Medulla oblongata (tissue), 1 donor: Measurements from ENCODE around the gene MMP3.
"Not testable (repeated sequence)": the region's sequence is repeated elsewhere in the genome, so short reads cannot be mapped to it uniquely, and the experiment has no call there.

Source experiments
- DNase-seq: peaks from one replicate; pipeline ENCODE4 v3.0.0-alpha.2; 2015; ENCODE audit errors: extremely low spot score

MMP3 gene

DNA sequence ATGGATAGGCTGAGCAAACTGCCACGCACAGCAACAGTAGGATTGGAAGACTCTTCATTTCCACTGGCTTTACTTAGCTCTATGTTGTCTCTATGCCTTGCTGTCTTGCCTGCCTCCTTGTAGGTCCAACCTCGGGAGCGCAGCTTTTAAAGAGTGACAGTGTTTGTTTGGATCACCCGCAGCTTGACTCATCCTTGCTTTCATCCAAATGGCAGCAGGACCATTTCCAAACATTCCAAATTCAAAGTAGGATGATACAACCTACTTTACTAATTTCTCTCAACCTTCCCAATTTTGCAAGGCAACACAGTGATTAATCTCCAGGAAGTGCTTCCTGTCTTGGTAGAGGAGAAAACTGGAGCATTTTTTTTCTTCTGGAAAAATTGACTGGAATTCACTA, at the start of gene MMP3:
Gene MMP3, minus strand, starts transcription at position 121 of the 400 bp plus-strand sequence. Its CDS starts 63 bp downstream, at position 58.
- no peak for DNase-seq

DNA sequence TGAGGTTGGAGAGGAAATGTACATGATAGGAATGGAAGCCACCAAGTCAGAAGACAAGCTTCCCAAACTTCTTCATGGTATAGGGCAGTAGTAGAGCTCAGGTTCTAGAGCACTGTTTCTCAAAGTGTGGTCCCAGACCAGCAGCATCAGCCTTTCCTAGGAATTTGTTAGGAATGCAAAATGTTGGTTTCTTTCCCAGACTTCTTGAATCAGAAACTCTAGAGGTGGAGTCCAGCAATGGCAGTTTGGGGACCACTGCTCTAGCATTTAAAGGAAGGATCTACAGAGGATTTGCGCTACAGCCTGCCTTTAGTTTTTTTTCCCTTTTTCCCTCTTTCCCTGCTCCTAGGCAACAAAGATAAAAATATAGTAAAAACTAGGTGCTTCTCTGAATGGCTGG, 48.3 kb upstream of the MMP3 start:
- DNase-seq = no peak

DNA sequence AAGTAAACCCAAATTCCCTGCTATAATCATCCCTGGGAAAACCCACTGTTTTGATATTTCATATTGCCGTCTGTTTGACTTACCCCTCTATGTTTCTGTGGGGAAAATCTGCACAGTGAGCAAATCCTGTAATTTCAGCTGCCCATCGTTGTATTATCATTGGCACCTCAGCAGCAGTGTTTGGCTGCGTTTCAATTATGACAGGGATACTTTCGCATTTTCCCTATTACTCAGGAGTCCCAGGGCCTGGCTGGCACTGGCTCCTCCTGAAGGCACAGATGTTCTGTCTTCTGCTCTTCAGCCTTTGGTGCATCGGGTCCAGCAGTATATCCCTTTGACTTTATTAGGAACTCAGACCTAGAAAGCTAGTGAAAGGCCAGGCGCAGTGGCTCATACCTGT, 43.6 kb upstream of the MMP3 start:
- no peak for DNase-seq

DNA sequence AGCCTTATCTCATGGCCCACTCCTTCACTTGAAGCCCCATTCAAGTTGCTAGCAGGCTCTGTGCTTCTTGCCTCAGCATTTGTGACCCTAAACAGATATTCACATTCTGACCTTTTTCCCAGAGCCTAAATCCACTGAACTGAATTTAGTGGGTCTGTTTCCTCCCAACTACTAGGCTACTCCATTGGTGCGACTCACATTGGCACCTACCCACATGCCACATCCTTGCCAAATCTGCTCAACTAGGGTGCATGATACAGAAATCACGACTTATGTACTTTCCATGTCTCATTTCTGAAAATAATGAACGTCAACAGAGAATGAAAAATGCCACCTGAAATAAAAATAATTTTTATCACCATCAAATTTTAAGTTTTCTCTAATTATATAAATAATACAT, 39.7 kb upstream of the MMP3 start:
- DNase-seq = no peak

DNA sequence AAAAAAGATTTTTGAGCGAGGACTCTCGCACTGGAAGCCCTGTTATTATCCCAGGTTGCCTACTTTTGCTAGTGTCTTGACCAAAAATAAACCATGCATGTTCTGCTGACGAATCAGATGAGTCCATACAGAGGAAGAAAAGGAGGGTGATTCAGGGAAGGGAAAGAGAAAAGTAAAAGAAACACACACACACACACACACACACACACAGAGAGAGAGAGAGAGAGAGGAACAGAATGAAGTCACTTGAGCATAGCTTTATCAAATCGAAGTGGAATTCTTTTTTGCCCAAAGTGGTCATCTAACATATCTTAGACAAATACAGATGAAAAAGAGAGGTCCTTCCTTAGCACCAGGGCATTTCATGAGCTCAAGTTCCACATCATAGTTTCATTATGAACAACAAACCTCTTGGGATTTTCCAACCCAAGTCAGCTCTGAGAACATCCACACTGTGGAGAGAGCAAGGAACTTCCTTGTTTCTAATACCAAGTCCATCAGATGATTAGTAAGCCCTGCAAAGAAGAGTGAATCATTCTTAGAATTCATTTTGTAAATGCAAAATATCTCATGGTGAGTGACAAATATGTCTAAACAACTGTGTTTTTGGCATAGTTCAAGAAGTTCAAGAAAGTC, 39.1 kb upstream of the MMP3 start:
- peak; percentile 74 for DNase-seq

DNA sequence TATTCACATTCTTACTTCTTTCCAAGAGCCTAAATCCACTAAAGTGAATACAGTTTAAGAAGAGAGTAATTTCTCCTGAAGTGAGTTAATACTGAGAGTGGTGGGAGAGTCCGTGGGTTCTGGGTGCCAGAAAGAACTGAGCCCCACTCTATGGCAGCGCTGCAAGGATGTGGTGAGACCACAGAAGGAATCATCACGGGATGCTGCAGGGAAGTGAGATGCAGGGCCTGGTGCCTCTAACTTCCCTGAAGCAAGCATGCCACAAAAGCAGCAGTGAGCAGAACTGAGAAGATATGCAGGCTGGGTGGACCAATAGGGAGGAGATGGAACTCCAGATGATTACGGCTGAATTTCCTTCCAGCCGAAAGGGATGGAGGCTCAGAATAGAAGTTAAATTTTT, 36.4 kb upstream of the MMP3 start:
- DNase-seq = peak; percentile 38

DNA sequence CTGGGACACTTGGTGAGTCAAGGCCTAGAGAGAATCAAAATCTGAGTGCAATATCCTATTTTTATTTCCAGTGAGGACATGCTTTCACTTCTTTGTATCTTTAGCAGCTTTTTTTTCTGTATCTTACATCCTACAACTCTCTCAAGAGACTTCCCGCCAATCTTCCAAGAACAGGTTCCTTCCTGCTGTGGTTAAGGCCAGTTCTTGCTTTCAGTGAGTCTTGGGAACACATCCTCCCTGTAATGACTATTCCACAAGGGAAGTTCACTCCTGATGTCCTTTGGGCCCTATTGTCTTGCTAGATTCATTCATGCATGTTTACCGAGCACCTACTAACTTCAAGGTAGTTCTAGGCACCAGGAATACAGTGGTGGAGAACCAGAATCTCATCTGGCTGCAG, 35.2 kb upstream of the MMP3 start:
- no peak for DNase-seq

DNA sequence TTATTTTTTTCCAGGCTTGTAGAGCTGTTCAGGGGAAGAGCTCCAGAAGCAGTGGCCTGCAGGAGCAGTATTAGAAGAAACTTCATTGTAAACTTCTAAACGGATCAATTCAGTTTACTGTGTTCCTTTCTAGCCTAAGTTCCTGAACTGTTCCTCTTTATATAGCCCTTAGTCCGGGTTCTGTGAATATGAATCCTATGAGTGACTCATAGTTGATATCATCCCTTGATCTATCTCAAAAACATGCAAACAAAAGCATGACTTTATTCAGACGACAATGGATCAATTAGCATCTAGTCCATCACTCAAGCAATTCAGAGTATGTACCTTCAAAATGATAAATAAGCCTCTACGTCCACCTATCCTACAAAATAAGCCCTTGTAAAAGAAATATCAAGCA, 31.4 kb upstream of the MMP3 start, which contains the start of gene MMP12:
Gene MMP12, minus strand, starts transcription at position 131 of the 400 bp plus-strand sequence. Its CDS starts 45 bp downstream, at position 86.
- DNase-seq = no peak

DNA sequence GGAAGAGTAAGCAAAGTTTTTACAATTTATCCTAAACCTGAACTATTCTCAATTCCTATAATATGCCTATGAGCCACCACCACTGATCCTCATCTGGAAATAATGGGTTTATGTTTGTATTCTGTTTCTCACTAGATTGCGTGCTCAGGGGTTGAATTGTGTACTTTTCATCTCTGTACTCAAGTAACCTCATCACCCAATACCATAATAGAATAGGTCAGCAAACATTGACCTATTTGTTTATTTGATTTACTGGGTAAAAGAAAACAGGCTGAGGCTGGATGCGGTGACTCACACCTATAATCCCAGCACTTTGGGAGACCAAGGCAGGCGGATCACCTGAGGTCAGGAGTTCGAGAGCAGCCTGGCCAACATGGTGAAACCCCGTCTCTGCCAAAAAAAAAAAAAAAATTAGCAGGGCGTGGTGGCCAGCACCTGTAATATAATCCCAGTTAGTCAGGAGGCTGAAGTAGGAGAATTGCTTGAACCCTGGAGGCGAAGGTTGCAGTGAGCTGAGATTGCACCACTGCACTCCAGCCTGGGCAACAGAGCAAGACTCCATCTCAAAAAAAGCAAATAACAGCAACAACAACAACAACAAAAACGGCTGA, 26.1 kb upstream of the MMP3 start:
- not testable (repeated sequence) for DNase-seq

DNA sequence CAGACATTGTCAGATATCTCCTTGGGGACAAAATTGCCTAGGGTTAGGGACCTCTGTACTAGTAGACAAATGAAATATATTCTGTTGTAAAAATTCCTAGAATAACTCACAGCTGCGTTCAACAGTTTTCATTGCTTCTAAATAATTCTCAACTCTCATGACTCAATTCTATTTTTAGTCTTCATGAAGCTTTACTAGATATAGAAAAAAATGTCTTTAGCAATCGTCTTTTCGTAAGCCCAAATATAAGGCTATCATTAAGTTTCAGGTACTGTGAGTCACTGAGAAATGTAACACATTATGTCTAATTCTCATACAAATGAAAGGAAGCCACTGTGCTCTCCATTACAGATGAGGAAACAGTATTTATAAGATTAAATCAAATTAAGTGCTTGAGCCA, 24.9 kb upstream of the MMP3 start:
- DNase-seq = no peak

DNA sequence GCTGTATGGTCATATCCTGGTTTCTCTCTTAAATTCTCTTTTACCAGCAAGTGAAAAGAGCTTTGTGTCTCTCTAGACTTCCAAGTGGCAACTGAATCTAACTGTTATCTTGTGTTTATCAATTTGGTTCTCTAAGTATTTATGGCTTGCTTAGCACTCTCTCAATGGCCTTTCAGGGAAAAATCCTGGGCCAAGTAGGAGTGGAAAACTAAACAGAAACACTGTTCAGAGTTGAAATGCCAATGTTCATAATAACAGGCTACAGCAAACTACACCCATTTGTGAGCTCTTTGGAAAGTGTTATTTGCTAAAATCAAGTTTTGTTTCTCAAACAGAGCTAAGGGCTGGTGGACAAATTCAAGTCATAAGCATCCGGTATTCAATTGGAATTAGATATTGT, 21.3 kb upstream of the MMP3 start:
- no peak for DNase-seq

DNA sequence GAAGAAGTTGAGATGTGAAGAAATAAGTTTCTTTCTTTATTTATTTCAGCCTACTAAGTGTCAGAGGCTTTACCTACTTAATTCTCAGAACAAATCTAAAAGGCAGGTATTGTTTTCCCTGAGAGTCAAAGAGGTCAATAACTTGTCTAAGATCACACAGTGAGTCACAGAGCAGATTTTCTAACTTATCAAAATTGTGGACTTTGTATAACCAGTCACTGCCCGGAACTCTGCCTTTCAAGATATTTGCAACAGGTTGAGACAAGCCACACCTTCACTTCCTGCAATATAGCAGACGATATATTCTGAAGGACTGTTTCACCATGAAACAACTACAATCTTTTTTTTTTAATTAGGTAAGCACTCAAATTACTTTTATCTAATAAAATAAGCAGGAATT, 10.5 kb upstream of the MMP3 start:
- DNase-seq = no peak

DNA sequence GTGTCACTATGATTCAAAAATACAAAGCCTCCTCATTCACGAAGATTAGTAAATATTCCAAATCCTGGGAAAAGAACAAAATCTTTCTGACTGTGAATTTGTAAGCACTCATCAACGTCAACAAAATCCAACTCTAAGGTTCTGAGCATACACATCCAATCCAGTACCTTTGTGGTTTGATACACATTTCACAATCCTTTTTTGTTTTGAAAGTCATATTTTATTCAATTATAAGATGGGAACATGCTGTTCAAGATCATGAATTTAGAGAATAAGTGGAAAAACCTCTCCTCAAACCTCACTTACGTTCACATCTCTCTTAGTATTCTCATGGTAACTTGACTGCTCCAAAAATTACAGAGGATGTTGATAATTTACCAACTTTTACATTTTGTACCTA, 9.6 kb upstream of the MMP3 start:
- DNase-seq = no peak

DNA sequence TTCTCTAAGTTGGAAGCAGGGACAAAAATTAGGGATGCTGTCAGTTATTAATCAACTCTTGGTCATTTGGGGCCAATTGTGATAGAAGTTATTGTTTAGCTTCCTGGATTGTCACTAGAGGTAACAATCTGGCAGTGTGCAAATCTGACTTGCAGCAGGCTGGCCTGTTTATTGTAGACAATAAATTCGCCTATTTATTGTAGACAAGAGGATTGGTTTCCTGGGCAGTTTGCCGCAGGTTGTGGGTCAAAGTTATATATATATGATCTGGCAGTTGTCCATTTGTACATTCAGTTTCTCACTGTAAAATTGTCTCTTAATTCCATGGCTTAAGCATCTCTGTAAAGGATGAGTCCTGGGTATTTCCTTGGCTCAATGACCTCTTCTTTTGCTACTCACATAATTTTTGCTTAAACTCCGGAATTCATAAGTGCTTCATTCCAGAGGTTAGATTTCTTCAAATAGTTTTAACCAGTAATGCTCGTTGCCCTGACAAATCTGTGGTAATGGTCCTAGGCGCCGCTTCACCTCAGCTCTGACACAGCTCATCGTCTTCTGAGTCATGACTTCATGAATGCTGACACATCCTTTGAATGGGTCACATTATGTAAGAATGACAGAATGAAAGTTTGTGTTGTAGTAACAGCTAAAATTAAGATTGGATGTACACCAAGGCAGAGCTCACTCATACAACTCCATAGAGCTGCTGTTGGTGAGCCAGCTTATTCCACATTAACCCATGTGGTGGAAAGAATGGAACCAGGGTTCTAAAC, 7.8 kb upstream of the MMP3 start:
- no peak for DNase-seq

DNA sequence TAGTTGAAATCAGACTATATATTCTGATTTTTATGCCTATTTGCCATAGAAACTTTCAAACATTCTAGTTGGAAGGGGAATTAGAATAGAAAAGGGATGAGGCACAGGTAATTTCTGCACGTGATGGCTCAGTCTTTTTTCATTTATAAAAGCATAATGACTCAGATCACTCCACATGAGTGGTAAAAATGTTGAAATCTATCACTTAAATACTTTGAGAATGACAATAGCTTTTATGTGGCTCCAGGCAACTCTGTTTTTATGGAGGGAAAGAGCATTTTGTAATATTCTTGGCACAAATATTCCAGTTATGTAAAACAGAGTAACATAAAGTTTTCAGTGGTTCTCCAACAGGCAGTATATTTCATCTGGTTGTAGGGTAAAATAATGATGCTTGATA, 5.9 kb upstream of the MMP3 start:
- no peak for DNase-seq

DNA sequence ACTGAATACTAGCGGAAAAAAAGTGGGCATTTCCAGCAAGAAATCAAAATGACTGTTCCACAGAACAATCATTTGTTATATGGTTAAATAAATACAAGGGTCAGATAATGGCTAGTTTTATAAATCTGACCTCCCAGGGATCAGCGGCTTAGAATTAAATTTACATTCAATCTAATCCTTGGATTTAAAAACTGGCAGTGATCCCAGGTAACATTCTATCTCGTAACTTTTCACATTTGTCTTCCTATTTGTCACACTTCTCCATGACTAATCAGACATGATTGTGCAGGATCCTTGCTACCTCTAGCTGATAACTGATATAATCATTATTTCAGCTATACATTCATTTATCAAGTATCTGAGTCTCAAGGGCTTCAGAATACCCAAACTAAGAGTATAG, 2.9 kb upstream of the MMP3 start:
- DNase-seq = no peak

DNA sequence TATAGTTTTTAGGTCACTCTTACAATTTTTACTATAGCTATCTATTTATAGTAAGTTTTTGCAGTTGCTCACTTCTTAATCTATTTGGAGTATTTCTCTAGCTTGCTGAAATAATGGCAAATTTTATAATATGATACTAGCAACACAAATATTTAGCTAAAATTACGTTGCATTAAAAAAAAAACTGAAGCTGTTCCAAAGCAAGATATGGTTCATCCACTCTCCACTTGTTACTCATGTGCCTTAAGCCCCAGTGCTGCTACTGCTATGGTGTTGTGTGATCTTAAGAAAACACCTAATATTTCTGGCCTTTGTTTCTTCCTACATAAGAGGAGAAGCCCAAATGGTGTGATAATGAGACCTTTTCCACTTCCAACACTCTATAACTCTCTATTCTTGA, 479 bp downstream of the MMP3 start:
- no peak for DNase-seq

DNA sequence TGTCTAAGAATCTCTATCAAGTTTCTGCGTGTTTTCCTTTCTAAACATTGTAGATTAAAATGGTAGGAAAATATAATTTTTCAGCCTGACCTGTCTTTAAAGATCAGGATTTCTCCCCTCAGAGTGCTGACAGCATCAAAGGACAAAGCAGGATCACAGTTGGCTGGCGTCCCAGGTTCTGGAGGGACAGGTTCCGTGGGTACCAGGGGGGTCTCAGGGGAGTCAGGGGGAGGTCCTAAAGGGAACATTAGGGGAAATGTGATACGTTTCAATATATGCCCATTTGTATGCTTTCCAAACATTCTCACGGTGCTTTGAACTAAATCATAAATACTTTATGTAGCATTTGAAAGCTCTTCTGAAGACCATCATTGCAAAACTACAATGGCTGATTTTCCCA, 3.4 kb downstream of the MMP3 start:
- no peak for DNase-seq

DNA sequence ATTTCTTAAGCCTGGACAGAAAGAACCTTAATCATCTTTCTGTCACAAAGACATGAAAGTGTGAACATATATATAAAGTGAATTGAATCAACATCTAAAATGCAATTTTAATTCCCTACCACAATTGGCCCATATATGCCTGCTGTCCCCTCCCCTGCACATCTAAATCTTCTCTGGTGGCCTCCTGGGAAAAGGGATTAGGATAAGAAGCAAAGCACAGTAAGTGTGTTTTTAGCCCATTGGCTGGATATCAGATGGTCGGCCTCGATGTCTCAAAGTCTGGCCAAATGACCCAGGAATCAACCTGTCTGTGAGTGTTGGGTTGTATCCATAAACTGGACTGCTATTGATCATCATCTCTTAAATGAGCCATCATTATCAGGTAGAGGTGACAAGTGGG, 5.8 kb downstream of the MMP3 start:
- no peak for DNase-seq

DNA sequence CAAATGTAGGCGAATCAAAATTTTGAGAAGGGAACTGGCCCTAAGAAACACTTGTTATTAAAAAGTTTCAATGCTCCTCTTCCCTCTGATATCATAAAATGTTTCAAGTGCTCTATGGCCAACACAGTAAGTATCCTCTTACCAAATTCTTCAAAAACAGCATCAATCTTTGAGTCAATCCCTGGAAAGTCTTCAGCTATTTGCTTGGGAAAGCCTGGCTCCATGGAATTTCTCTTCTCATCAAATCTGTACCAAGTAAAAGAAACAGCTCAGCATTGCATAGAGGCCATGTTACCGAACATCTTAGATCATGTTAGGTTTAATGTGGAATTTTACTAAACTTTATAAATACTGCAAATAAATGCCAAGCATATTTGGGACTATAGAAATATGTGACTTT, 6.3 kb downstream of the MMP3 start:
- DNase-seq = no peak

DNA sequence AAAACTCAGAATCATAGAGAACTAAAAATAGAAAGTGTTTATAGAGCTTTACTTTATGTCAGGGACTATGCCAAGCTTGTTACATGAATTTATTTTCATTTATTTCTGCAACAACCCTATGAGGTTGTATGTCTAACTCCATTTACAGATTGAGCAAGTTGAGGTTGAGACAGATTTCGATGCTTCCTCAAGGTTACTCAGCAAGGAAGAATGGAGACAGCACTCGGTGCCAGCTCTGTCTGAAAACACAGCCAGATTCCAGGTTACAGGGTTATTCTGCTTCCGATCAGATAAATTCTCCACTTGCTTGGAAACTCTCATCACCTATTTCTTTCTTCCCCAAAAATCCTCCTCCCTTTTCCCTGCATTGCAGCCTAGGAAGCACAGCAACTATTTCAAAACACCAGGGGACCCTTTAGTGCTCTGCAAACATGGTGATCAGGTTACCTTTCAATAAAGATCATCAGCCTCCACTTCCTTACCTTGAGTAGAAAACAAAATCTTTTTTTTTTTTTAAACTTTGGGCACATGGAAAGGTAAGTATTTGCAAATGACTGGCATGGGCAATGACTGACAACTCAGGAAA, 7.0 kb downstream of the MMP3 start:
- DNase-seq = no peak

DNA sequence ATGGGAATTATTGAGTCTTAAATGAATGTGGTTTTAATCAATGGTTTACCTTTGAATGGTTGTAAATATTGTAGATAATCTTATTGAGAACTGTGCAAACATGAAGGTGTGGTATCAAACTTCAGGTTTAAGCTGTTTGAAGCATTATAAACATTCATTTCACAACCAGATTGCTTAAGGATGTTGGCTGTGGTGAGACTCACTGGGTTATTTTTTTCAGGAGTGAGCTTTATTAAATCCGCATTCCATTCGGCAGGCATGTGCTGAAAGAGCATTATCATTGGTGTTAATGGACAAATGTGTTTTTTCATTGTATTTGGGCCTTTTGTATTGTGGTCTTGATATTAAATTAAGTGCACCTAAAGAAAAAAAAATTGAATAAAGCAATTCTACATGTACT, 9.7 kb downstream of the MMP3 start:
- no peak for DNase-seq

DNA sequence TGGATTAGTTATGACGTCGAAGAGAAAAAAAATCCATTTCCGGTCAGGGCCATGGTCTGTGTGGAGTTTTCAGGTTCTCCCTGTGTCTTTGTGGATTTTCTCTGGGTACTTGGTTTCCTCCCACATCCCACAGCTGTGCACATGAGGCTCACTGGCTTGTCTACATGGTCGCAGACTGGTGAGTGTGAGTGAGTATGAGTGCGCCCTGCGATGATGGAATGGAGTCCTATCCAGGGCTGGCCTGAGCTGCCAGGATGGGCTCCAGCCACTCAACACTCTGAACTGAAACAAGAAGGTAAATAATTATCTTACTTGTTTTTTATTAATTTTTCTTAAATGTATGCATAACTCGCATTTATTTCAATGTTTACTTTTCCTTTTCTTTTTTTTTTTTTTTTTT, 10.8 kb downstream of the MMP3 start:
- DNase-seq = no peak
